Spleen (tissue), 11 donors: ENCODE measurements around the gene NANOG. TPM values are rescaled to one million over a fixed set of nuclear protein-coding genes. Genes with fewer than 3 reads are reported as not detected.
"Not testable (repeated sequence)": the region's sequence is repeated elsewhere in the genome, so short reads cannot be mapped to it uniquely, and the experiment has no call there.

Experiments used
- DNase-seq: peaks from one replicate; pipeline ENCODE4 v3.0.0-alpha.2; 2020
- H3K27ac ChIP-seq, 8 donors: fragments of 200-600 bp; sonication (generic) in 7 of 8; 1 replicate in 4 of 8; 2 replicates in 4 of 8; pipeline versions ENCODE4 v1.5.0 to v1.8.0; 2016 to 2021; ENCODE audit warnings: inconsistent platforms in 4 of 8, mild to moderate bottlenecking in 4 of 8, moderate library complexity in 1 of 8
- H3K27me3 ChIP-seq, 7 donors: fragments of 200-600 bp; sonication (generic) in 6 of 7; replicated peaks in 1 of 7; 1 replicate in 4 of 7; 2 replicates in 3 of 7; pipeline versions ENCODE4 v1.5.0 to v1.8.0; 2016 to 2021; ENCODE audit warnings: inconsistent platforms in 3 of 7, mild to moderate bottlenecking in 1 of 7
- H3K36me3 ChIP-seq, 6 donors: fragments of 200-600 bp; sonication (generic) in 5 of 6; 1 replicate in 4 of 6; 2 replicates in 2 of 6; pipeline versions ENCODE4 v1.5.0 to v1.8.0; 2016 to 2021; ENCODE audit warnings: inconsistent platforms in 2 of 6
- H3K4me1 ChIP-seq, 6 donors: fragments of 200-600 bp; sonication (generic) in 5 of 6; 1 replicate in 3 of 6; 2 replicates in 3 of 6; pipeline versions ENCODE4 v1.5.0 to v1.8.0; 2016 to 2021; ENCODE audit warnings: inconsistent platforms in 3 of 6
- H3K4me3 ChIP-seq, 8 donors: fragments of 200-600 bp; sonication (generic) in 7 of 8; 1 replicate in 4 of 8; 2 replicates in 4 of 8; pipeline versions ENCODE4 v1.5.0 to v1.8.0; 2016 to 2021; ENCODE audit warnings: inconsistent platforms in 4 of 8, mild to moderate bottlenecking in 4 of 8, moderate library complexity in 2 of 8
- H3K9me3 ChIP-seq, 8 donors: fragments of 200-600 bp; sonication (generic) in 7 of 8; 1 replicate in 4 of 8; 2 replicates in 4 of 8; pipeline versions ENCODE4 v1.5.0 to v1.8.0; 2016 to 2021; ENCODE audit warnings: inconsistent platforms in 4 of 8
- CTCF ChIP-seq, 11 experiments: fragments of 200-600 bp in 7 of 11; fragments of 450-650 bp in 4 of 11; sonication (generic) in 4 of 11; IDR thresholded peaks in 8 of 11; conservative IDR thresholded peaks in 3 of 11; 1 replicate in 7 of 11; 2 replicates in 4 of 11; pipeline versions ENCODE4 v1.4.0 to v1.8.0; 2016 to 2021; ENCODE audit warnings: antibody characterized with exemption in 11 of 11, inconsistent platforms in 4 of 11, mild to moderate bottlenecking in 1 of 11
- POLR2A ChIP-seq, 3 donors: fragments of 450-650 bp; IDR thresholded peaks; one replicate each; pipeline ENCODE4 v1.5.1; 2017; ENCODE audit warnings: antibody characterized with exemption in 3 of 3, mild to moderate bottlenecking in 1 of 3
- POLR2AphosphoS5 ChIP-seq, 3 donors: sonication (generic); formaldehyde crosslinking; IDR thresholded peaks; one replicate each; pipeline ENCODE4 v1.5.1; 2017; ENCODE audit warnings: antibody characterized with exemption in 3 of 3
- WGBS, 5 donors: extraction: QIAGEN DNeasy Blood & Tissue Kit in 3 of 5; methylation state at CpG; one replicate each; pipeline versions ENCODE4 v1.1.5 to v1.1.7; 2013 to 2018; 5-methylcytosine and 5-hydroxymethylcytosine counted together
- intact Hi-C: fragments of 100-400 bp; cut with DNase I; formaldehyde crosslinking; loops from one replicate; pipeline ENCODE4 v1.15.0; 2023; ENCODE audit warnings: low total_unique reads
- polyA plus RNA-seq, 3 donors: library from polyadenylated mRNA; stranded (reverse); fragments of 200-250 nt; gene quantifications; one replicate each; pipeline ENCODE4 v1.2.1, GENCODE V29; 2013
- total RNA-seq, 7 donors: library from RNA; depleted of rRNA in 3 of 7; stranded (reverse); fragments of >200 nt in 3 of 7; fragmentation: NEBNext Ultra II Directional in 4 of 7; extraction: Animal tissue kit (Norgen Biotek cat#: 25700) in 4 of 7; gene quantifications; one replicate each; pipeline versions ENCODE4 v1.1.0 to v1.2.1, GENCODE V29; 2016 to 2021
- donor health status: healthy with polysubstance abuse.
- donor health status: DM: no; HTN: no; CAD: no; lungs with moderate emphysema.
- donor health status: DM: no; HTN: no; CAD: no.
- donor health status: Bipolar disorder and iron deficiency.
- donor health status: healthy.
- donor health status: DM: no; HTN: no; CAD: no.
- donor health status: DM: yes; HTN: yes; CAD: no.

NANOG gene
- total and polyA plus RNA-seq, 10 donors = 0.02 to 0.66 (median 0.37) TPM; not detected in 5

- Histone ChIP-seq H3K36me3 (no peaks in the 10 kb centered on the region), H3K4me3 (no peak overlapping the region), H3K27me3 (peaks cover 0 to 10% (median 0%) of the 10 kb centered on the region in 7 donors), H3K9me3 (no peaks in the 10 kb centered on the region), H3K4me1 (peaks cover 0 to 6% (median 0%) of the 10 kb centered on the region in 6 donors), H3K27ac (no peak overlapping the region)
- DNase-seq = no peak
- intact Hi-C loops = no loop called here
- whole genome bisulfite sequencing, 5 donors = 28 to 65% (median 61%) methylated on average over 3 of the region's 3 CpGs
- TF ChIP-seq POLR2AphosphoS5 (IDR thresholded peaks at IDR 0.05) = no peak
- no peak for TF ChIP-seq POLR2A (IDR thresholded peaks at IDR 0.05)
- TF ChIP-seq CTCF (IDR thresholded peaks at IDR 0.05 in 8 of 11, conservative IDR thresholded peaks at IDR 0.05 in 3 of 11) = no peak
These were observed 4.0 kb downstream of the NANOG start for GRCh38 chr12:7793211-7793610.

- H3K9me3 ChIP-seq, H3K4me3 ChIP-seq, H3K27me3 ChIP-seq, intact Hi-C loops, H3K4me1 ChIP-seq, H3K36me3 ChIP-seq, DNase-seq, H3K27ac ChIP-seq: not testable (repeated sequence)
- 81 to 84% (median 82%) methylated on average over 5 to 7 of the region's 7 CpGs for WGBS, 5 donors
These were observed 8.1 kb downstream of the NANOG start for GRCh38 chr12:7797269-7797668.

- peak; percentile 15 for DNase-seq
- Histone ChIP-seq H3K27me3 (no peaks in the 10 kb centered on the region), H3K27ac (no peak overlapping the region), H3K4me1 (peaks cover 0 to 7% (median 0%) of the 10 kb centered on the region in 6 donors), H3K9me3 (no peaks in the 10 kb centered on the region), H3K4me3 (no peak overlapping the region), H3K36me3 (no peaks in the 10 kb centered on the region)
- 65 to 84% (median 81%) methylated on average over 12 of the region's 12 CpGs for WGBS, 5 donors
- TF ChIP-seq CTCF (IDR thresholded peaks at IDR 0.05 in 8 of 11, conservative IDR thresholded peaks at IDR 0.05 in 3 of 11) (no peak), POLR2AphosphoS5 (IDR thresholded peaks at IDR 0.05) (no peak), POLR2A (IDR thresholded peaks at IDR 0.05) (no peak)
- intact Hi-C loops = no loop called here
These were observed 8.6 kb downstream of the NANOG start for GRCh38 chr12:7797698-7798398.

GRCh38 chr12:7798750-7799308 lies 9.6 kb downstream of the NANOG start:
- H3K4me3 ChIP-seq, H3K36me3 ChIP-seq, intact Hi-C loops, H3K4me1 ChIP-seq, H3K27me3 ChIP-seq, DNase-seq, H3K9me3 ChIP-seq, H3K27ac ChIP-seq: not testable (repeated sequence)
- WGBS, 5 donors = 65 to 85% (median 81%) methylated on average over 1 of the region's 4 CpGs

- H3K4me1 ChIP-seq = peaks cover 0 to 7% (median 0%) of the 10 kb centered on the region in 6 donors
- peak; percentile 2 for DNase-seq
- intact Hi-C loops = no loop called here
- no peaks in the 10 kb centered on the region for H3K36me3 ChIP-seq
- peaks cover 0 to 4% (median 0%) of the 10 kb centered on the region in 7 donors for H3K27me3 ChIP-seq
- no peak overlapping the region for H3K27ac ChIP-seq
- 64 to 75% (median 70%) methylated on average over 4 of the region's 4 CpGs for WGBS, 5 donors
- no peak overlapping the region for H3K4me3 ChIP-seq
- TF ChIP-seq POLR2AphosphoS5 (IDR thresholded peaks at IDR 0.05) (no peak), CTCF (IDR thresholded peaks at IDR 0.05 in 8 of 11, conservative IDR thresholded peaks at IDR 0.05 in 3 of 11) (no peak), POLR2A (IDR thresholded peaks at IDR 0.05) (no peak)
- H3K9me3 ChIP-seq = no peaks in the 10 kb centered on the region
These were observed 12.3 kb downstream of the NANOG start for GRCh38 chr12:7801460-7801859.

- not testable (repeated sequence) for H3K36me3 ChIP-seq, H3K9me3 ChIP-seq, H3K27ac ChIP-seq, DNase-seq, H3K4me1 ChIP-seq, H3K4me3 ChIP-seq
- 71 to 88% (median 79%) methylated on average over 6 of the region's 6 CpGs for WGBS, 5 donors
- H3K27me3 ChIP-seq = peaks cover 0 to 19% (median 0%) of the 10 kb centered on the region in 7 donors
- intact Hi-C loops = loop anchor here (2.0 kb wide), 1 partner anchor 130 kb away; no protein-coding TSS in a partner anchor
These were observed 17.1 kb downstream of the NANOG start for GRCh38 chr12:7806319-7806718.
